Right lobe of liver (tissue), 6 donors: ENCODE data around the gene MTCP1. TPM values are rescaled to one million over a fixed set of nuclear protein-coding genes. Genes with fewer than 3 reads are reported as not detected.

Source experiments
- ATAC-seq, 4 donors: fragments of 200-7000 bp; cut with Tn5 transposase; one replicate each; pipeline ENCODE4 v1.9.1; 2020; ENCODE audit warnings: mild to moderate bottlenecking in 4 of 4, moderate library complexity in 4 of 4
- DNase-seq, 3 donors: peaks; one replicate each; pipeline ENCODE4 v3.0.0-alpha.2; 2020
- H3K27ac ChIP-seq, 3 donors: fragments of 200-600 bp; one replicate each; pipeline ENCODE4 v1.8.0; 2022
- H3K27me3 ChIP-seq, 2 donors: fragments of 200-600 bp; one replicate each; pipeline ENCODE4 v1.8.0; 2022
- H3K36me3 ChIP-seq, 4 donors: fragments of 200-600 bp; sonication (generic) in 1 of 4; one replicate each; pipeline versions ENCODE4 v1.5.1 to v1.8.0; 2017 to 2022; ENCODE audit warnings: control low read depth in 1 of 4
- H3K4me1 ChIP-seq, 4 donors: fragments of 200-600 bp; sonication (generic) in 1 of 4; one replicate each; pipeline versions ENCODE4 v1.5.1 to v1.8.0; 2017 to 2022; ENCODE audit warnings: control low read depth in 1 of 4
- H3K4me3 ChIP-seq, 3 donors: fragments of 200-600 bp; one replicate each; pipeline ENCODE4 v1.8.0; 2022
- H3K9me3 ChIP-seq, 4 donors: fragments of 200-600 bp; sonication (generic) in 1 of 4; one replicate each; pipeline versions ENCODE4 v1.5.1 to v1.8.0; 2017 to 2022; ENCODE audit warnings: control low read depth in 1 of 4
- CTCF ChIP-seq, 4 donors: fragments of 200-600 bp in 3 of 4; fragments of 450-650 bp in 1 of 4; IDR thresholded peaks; one replicate each; pipeline versions ENCODE4 v1.5.1 to v1.8.0; 2016 to 2022; ENCODE audit warnings: antibody characterized with exemption in 4 of 4, mild to moderate bottlenecking in 2 of 4
- POLR2A ChIP-seq: fragments of 450-650 bp; IDR thresholded peaks from one replicate; pipeline ENCODE4 v1.6.1; 2017; ENCODE audit warnings: antibody characterized with exemption, mild to moderate bottlenecking
- WGBS: methylation state at CpG from one replicate; pipeline ENCODE4 v1.1.6; 2018; ENCODE audit warnings: low coverage, low lambda C conversion rate; ENCODE audit not compliant: insufficient coverage; ENCODE audit errors: missing lambda C conversion rate; 5-methylcytosine and 5-hydroxymethylcytosine counted together
- intact Hi-C, 2 donors: fragments of 100-400 bp; cut with DNase I; formaldehyde crosslinking; loops; one replicate each; pipeline versions ENCODE4 v1.11.2 to v1.14.1; 2022
- total RNA-seq, 6 experiments: library from RNA; depleted of rRNA in 2 of 6; stranded (reverse); fragments of >200 nt in 2 of 6; fragmentation: NEBNext Ultra II Directional in 3 of 6; extraction: Animal tissue kit (Norgen Biotek cat#: 25700) in 3 of 6; gene quantifications; one replicate each; pipeline versions ENCODE4 v1.1.0 to v1.2.4, GENCODE V29; 2016 to 2023
- donor health status: DM: no; HTN: yes; CAD: no.
- donor health status: DM: no; HTN: no; CAD: no.
- donor health status: DM: no; HTN: no; CAD: no.
- donor health status: DM: no; HTN: yes; CAD: no.
- donor health status: DM: no; HTN: yes; CAD: no.

Gene MTCP1
- total RNA-seq, 6 experiments from 2014 or later = 0.98 to 26.8 (median 16.6) TPM

DNA sequence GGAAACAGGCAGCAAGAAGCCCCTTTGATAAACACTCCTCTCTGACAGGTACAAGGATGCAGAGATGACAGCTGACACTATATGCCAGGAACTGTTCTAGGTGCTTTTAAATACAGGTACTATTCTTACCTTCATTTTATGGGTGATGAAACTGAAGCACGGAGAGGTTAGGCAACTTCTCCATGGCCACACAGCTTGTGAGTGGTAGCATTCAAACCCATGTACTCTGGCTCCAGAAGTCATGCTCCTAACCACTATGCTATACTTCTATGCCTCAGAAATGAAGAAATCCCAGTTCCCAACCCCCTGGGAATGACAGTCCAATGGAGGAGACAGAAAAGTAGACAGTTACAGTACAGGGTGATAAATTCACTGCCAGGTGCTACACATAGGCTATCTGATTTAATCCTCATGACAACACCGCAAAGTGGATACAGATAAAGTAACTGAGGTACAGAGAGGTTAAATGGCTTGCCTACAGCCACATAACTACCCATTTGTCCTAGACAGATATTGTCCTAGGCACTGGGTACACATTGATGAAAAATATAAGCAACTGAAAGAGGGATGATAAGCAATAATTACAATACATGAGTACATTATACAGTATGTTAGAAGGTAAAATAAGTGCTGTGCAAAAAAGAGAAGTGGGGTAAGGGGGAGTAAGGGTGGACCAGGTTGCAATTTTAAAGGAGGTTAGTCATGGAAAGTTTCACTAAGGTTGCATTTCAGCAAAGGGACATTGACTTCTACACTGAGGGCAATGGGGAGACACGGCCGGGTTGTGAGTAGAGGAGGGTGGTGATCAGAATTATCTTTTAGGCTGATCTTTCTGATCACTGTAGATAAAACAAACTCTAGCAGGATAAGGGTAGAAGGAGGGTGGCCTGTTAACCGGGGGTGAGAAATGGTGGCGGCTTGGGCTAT is 46.8 kb downstream of the MTCP1 start:
- H3K27ac ChIP-seq = no peak overlapping the region
- 85% methylated on average over 3 of the region's 6 CpGs for whole genome bisulfite sequencing
- no peaks in the 10 kb centered on the region for H3K4me1 ChIP-seq
- no peaks in the 10 kb centered on the region for H3K9me3 ChIP-seq
- no peak overlapping the region for H3K4me3 ChIP-seq
- no peaks in the 10 kb centered on the region for H3K36me3 ChIP-seq
- no peak for ATAC-seq
- no peaks in the 10 kb centered on the region for H3K27me3 ChIP-seq
- DNase-seq = no peak
- TF ChIP-seq CTCF (IDR thresholded peaks at IDR 0.05) (no peak), POLR2A (no peak)
- intact Hi-C loops = no loop called here

GRCh38 chrX:155022585-155022984 is 48.4 kb downstream of the MTCP1 start, which contains the start of gene F8:
Gene F8, minus strand, starts transcription at chrX:155022723. Its CDS starts 171 bp downstream, at chrX:155022552.
- Histone ChIP-seq H3K9me3 (no peaks in the 10 kb centered on the region), H3K27me3 (no peaks in the 10 kb centered on the region), H3K36me3 (no peaks in the 10 kb centered on the region), H3K4me1 (no peaks in the 10 kb centered on the region), H3K27ac (no peak within 1 kb of the TSS), H3K4me3 (peak within 1 kb of the TSS in 2 of 3 donors; percentile 4 to 8)
- intact Hi-C loops = no loop called here
- 12% methylated on average over 1 of the region's 1 CpG for WGBS
- TF ChIP-seq POLR2A = no peak
- no peak for TF ChIP-seq CTCF (IDR thresholded peaks at IDR 0.05)
- ATAC-seq (no peak), DNase-seq (no peak)

DNA sequence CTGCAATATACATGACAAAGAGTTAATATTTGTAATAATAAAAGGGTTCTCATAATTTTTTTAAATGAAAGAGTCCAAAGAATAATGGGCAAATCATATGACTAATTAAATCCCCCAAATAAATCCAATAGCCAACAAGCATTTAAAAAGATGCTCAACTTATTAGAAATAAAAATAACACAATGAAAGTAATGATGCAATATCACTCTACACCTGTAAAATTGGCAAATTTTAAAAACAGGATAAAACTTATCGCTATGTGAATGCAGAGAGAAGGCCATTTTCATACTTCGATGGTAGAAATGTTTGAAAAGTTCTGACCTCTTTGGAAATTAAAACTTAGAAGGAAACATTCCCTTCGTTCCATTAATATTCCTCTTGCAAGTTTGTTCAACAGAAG is 50.3 kb downstream of the MTCP1 start:
- no peaks in the 10 kb centered on the region for H3K36me3 ChIP-seq
- WGBS = 66% methylated on average over 3 of the region's 3 CpGs
- H3K4me3 ChIP-seq = no peak overlapping the region
- ATAC-seq (no peak), DNase-seq (no peak)
- H3K27ac ChIP-seq = no peak overlapping the region
- intact Hi-C loops = no loop called here
- TF ChIP-seq CTCF (IDR thresholded peaks at IDR 0.05) (no peak), POLR2A (no peak)
- no peaks in the 10 kb centered on the region for H3K27me3 ChIP-seq
- H3K4me1 ChIP-seq = no peaks in the 10 kb centered on the region
- no peaks in the 10 kb centered on the region for H3K9me3 ChIP-seq

Other genes with a start within 250 kb of the MTCP1 start
- not detected for gene SMIM9, start 236.5 kb downstream of the MTCP1 start, total RNA-seq
- gene F8A1, start 184.8 kb downstream of the MTCP1 start, total RNA-seq = 10 to 100 TPM; 13.1 to 24.7 (median 17.6) TPM
- gene F8, start 48.4 kb downstream of the MTCP1 start, total RNA-seq = 10 to 100 TPM; 19.4 to 36.2 (median 26.3) TPM
- gene FUNDC2, start 44.3 kb downstream of the MTCP1 start, total RNA-seq = 10 to 100 TPM; 24.2 to 70.5 (median 39.7) TPM
- 10 to 100 TPM in 2 of 6 experiments, 1 to 10 TPM in 4; 3.9 to 12.2 (median 7.6) TPM for gene CMC4, start within 50 bp of the MTCP1 start, total RNA-seq
- gene BRCC3, start 372 bp upstream of the MTCP1 start, total RNA-seq = 10 to 100 TPM; 10.1 to 13.4 (median 10.5) TPM
- gene VBP1, start 145.3 kb upstream of the MTCP1 start, total RNA-seq = 10 to 100 TPM; 14.5 to 18.9 (median 16.8) TPM
- under 1 TPM in 4 of 6 experiments, not detected in 2; 0.05 to 0.11 (median 0.06) TPM for gene RAB39B, start 193.4 kb upstream of the MTCP1 start, total RNA-seq